ENCODE measurements around the gene RUNX1. TPM values are rescaled to one million over a fixed set of nuclear protein-coding genes. Genes with fewer than 3 reads are reported as not detected.

The RUNX1 gene
- polyA plus RNA-seq, 6 donors from 2014 or later, result 8.8 to 20.7 (median 14.6) TPM

DNA sequence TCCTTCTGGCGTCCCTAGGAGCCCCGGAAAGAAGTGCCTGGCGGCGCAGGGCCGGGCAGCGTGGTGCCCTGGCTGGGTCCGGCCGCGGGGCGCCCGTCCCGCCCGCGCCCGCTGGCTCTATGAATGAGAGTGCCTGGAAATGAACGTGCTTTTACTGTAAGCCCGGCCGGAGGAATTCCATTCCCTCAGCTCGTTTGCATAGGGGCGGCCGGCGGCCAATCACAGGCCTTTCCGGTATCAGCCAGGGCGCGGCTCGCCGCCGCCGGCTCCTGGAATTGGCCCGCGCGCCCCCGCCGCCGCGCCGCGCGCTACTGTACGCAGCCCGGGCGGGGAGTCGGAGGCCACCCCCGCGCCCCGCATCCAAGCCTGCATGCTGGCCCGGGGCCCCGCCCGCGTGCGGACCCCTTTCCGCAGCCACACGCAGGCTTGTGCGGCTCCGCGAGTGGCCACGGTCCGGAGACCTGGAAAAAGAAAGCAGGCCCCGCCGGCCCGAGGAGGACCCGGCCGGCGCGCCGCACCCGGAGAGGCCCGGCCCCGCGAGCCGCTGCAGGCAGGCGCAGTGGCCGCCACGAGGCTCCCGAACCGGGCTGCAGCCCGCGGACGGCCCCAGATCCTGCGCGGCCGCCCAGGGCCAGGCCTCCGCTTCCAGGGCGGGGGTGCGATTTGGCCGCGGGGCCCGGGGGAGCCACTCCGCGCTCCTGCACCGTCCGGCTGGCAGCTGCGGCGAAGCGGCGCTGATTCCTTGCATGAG is 160.4 kb downstream of the RUNX1 start:
- peak overlapping the region; percentile 91 to 99 (median 94) for H3K4me3 Mint-ChIP-seq
- H3K4me1 Mint-ChIP-seq, result peaks cover 17 to 51% (median 42%) of the 10 kb centered on the region in 3 donors
- no peaks in the 10 kb centered on the region for H3K9me3 Mint-ChIP-seq

DNA sequence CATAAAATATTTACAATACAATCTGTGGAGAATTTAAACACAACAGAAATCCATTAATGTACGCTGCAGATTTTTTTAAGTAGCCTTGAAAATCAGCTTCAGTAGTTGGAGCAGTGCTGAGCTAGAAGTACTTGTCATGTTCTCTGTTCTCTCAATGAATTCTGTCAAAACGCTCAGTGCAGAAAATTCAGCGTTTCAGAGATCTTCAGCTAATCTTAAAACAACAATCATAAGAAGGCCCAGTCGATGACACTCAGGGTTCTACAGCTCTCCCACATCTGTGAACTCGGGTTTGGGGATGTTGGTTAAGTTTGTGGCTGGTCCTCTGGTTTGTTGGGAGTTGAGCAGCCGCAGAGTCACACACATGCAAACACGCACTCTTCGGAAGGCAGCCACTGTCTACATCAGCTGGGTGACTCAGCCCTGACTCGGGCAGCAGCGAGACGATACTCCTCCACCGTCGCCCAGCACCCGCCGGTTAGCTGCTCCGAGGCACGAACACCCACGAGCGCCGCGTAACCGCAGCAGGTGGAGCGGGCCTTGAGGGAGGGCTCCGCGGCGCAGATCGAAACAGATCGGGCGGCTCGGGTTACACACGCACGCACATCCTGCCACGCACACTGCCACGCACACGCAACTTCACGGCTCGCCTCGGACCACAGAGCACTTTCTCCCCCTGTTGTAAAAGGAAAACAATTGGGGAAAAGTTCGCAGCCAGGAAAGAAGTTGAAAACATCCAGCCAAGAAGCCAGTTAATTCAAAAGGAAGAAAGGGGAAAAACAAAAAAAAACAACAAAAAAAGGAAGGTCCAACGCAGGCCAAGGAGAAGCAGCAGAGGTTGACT is 161.2 kb downstream of the RUNX1 start:
- peak overlapping the region; percentile 91 to 99 (median 94) for H3K4me3 Mint-ChIP-seq
- peaks cover 0 to 6% of the 10 kb centered on the region in 2 donors for H3K36me3 Mint-ChIP-seq
- DNase-seq, result peak; percentile 84
- peak; percentile 53 to 63 for ATAC-seq (ENCODE audit: low read depth in 2 of 2)
- H3K27me3 Mint-ChIP-seq, result no peaks in the 10 kb centered on the region
- H3K27ac Mint-ChIP-seq, result peak overlapping the region; percentile 97 to 100 (median 99)
- no peaks in the 10 kb centered on the region for H3K9me3 Mint-ChIP-seq
- peaks cover 23 to 58% (median 49%) of the 10 kb centered on the region in 3 donors for H3K4me1 Mint-ChIP-seq

More for the DNA sequence above, 160.4 kb downstream of the RUNX1 start:
- Mint-ChIP-seq H3K27ac (peak overlapping the region; percentile 97 to 100 (median 99)), H3K36me3 (peaks cover 0 to 6% of the 10 kb centered on the region in 2 donors), H3K27me3 (no peaks in the 10 kb centered on the region)
- ATAC-seq (ENCODE audit: low read depth in 2 of 2) (peak; percentile 30 to 39), DNase-seq (peak; percentile 68)

DNA sequence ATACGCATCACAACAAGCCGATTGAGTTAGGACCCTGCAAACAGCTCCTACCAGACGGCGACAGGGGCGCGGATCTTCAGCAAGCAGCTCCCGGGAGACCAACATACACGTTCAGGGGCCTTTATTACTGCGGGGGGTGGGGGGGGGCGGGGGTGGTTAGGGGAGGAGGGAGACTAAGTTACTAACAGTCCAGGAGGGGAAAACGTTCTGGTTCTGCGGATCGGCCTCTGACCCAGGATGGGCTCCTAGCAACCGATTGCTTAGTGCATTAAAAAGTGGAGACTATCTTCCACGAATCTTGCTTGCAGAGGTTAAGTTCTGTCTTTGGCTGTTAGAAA is 162.0 kb downstream of the RUNX1 start:
- ATAC-seq (ENCODE audit: low read depth in 2 of 2), result no peak
- Mint-ChIP-seq H3K36me3 (peaks cover 0 to 6% of the 10 kb centered on the region in 2 donors), H3K27me3 (no peaks in the 10 kb centered on the region), H3K27ac (peak overlapping the region; percentile 39 to 97 (median 62)), H3K4me1 (peaks cover 31 to 64% (median 58%) of the 10 kb centered on the region in 3 donors), H3K4me3 (peak overlapping the region; percentile 61 to 99 (median 92)), H3K9me3 (no peaks in the 10 kb centered on the region)
- DNase-seq, result no peak

DNA sequence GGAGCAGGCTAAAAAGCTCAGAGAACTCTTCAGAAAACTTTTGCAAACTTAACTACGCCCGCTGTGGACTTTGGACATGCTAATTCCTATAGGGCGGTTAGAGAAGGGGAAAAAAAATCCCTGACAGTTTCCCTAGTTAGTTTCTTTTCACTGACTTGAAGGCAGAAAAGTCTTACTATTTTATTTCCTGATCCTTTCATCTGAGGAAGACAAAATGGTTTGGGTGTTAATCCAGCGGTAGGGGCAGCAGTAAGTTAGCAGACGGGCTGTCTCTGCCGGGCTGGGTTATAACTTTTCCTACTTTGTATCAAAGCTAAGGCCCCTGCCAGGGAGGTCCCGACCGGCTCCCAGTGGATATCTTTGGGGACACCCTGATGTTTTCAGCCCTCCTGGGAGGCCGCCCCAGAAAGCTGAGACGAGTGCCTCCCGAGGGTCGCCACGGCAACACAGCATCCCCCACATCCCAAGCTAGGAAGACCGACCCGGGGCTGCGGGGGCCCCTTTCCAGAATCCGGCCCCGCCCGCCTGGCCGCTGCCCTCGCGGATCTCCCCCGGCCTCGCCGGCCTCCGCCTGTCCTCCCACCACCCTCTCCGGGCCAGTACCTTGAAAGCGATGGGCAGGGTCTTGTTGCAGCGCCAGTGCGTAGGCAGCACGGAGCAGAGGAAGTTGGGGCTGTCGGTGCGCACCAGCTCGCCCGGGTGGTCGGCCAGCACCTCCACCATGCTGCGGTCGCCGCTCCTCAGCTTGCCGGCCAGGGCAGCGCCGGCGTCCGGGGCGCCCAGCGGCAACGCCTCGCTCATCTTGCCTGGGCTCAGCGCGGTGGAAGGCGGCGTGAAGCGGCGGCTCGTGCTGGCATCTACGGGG is 162.6 kb downstream of the RUNX1 start:
- peaks cover 34 to 67% (median 61%) of the 10 kb centered on the region in 3 donors for H3K4me1 Mint-ChIP-seq
- H3K9me3 Mint-ChIP-seq, result no peaks in the 10 kb centered on the region
- H3K27ac Mint-ChIP-seq, result peak overlapping the region; percentile 67 to 97 (median 80)
- H3K4me3 Mint-ChIP-seq, result peak overlapping the region; percentile 77 to 99 (median 92)
- peaks cover 0 to 6% of the 10 kb centered on the region in 2 donors for H3K36me3 Mint-ChIP-seq
- DNase-seq, result peak; percentile 45
- no peak for ATAC-seq (ENCODE audit: low read depth in 2 of 2)
- no peaks in the 10 kb centered on the region for H3K27me3 Mint-ChIP-seq

GRCh38 chr21:34885626-34886239 is 163.4 kb downstream of the RUNX1 start:
- Mint-ChIP-seq H3K9me3 (no peaks in the 10 kb centered on the region), H3K36me3 (peaks cover 0 to 6% of the 10 kb centered on the region in 2 donors), H3K27me3 (no peaks in the 10 kb centered on the region), H3K4me1 (peaks cover 34 to 63% (median 54%) of the 10 kb centered on the region in 3 donors), H3K4me3 (peak overlapping the region; percentile 77 to 99 (median 92)), H3K27ac (peak overlapping the region; percentile 54 to 97 (median 80))
- DNase-seq, result no peak
- ATAC-seq (ENCODE audit: low read depth in 2 of 2), result no peak

DNA sequence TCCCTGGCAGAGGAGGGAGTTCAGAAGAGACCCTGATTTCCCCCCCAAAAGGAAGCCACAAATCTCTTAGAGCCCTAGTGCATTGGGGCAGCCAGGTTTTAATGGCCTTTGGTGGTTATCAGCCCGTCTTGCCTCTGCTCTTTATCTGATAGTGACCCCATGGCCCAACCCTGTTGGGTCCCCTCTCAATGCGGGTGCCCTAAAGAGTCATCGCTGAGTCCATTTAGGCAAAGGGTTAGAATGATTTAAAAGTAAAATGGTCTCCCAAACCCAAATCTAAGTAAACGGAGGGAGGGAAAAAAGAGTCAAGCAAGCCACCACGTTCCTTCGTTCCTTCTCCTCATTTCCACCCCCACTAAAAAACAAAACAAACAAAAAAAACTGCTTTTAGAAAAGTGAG is 164.0 kb downstream of the RUNX1 start:
- no peaks in the 10 kb centered on the region for H3K9me3 Mint-ChIP-seq
- no peaks in the 10 kb centered on the region for H3K27me3 Mint-ChIP-seq
- peak overlapping the region in 4 of 6 donors; percentile 24 to 97 (median 75) for H3K27ac Mint-ChIP-seq
- peaks cover 34 to 63% (median 52%) of the 10 kb centered on the region in 3 donors for H3K4me1 Mint-ChIP-seq
- peak overlapping the region in 5 of 8 donors; percentile 71 to 99 (median 91) for H3K4me3 Mint-ChIP-seq
- no peak for DNase-seq
- no peak for ATAC-seq (ENCODE audit: low read depth in 2 of 2)
- peaks cover 0 to 6% of the 10 kb centered on the region in 2 donors for H3K36me3 Mint-ChIP-seq

- Mint-ChIP-seq H3K4me1 (peaks cover 34 to 63% (median 52%) of the 10 kb centered on the region in 3 donors), H3K27ac (peak overlapping the region in 2 of 6 donors; percentile 35 to 36), H3K9me3 (no peaks in the 10 kb centered on the region), H3K36me3 (peaks cover 0 to 12% of the 10 kb centered on the region in 2 donors), H3K4me3 (peak overlapping the region in 2 of 8 donors; percentile 20 to 59), H3K27me3 (no peaks in the 10 kb centered on the region)
- ATAC-seq (ENCODE audit: low read depth in 2 of 2) (no peak), DNase-seq (no peak)
These were observed 164.7 kb downstream of the RUNX1 start for GRCh38 chr21:34884346-34884929.

GRCh38 chr21:34883491-34884271 is 165.4 kb downstream of the RUNX1 start:
- H3K4me1 Mint-ChIP-seq, result peaks cover 34 to 63% (median 52%) of the 10 kb centered on the region in 3 donors
- peak overlapping the region; percentile 20 to 79 (median 42) for H3K27ac Mint-ChIP-seq
- H3K36me3 Mint-ChIP-seq, result peaks cover 0 to 13% of the 10 kb centered on the region in 2 donors
- no peaks in the 10 kb centered on the region for H3K9me3 Mint-ChIP-seq
- no peaks in the 10 kb centered on the region for H3K27me3 Mint-ChIP-seq
- ATAC-seq (ENCODE audit: low read depth in 2 of 2) (no peak), DNase-seq (no peak)
- peak overlapping the region in 7 of 8 donors; percentile 0 to 59 (median 49) for H3K4me3 Mint-ChIP-seq

GRCh38 chr21:34882719-34883131 is 166.4 kb downstream of the RUNX1 start:
- ATAC-seq (ENCODE audit: low read depth in 2 of 2), result peak; percentile 92 to 93
- peak overlapping the region; percentile 0 to 56 (median 22) for H3K4me3 Mint-ChIP-seq

DNA sequence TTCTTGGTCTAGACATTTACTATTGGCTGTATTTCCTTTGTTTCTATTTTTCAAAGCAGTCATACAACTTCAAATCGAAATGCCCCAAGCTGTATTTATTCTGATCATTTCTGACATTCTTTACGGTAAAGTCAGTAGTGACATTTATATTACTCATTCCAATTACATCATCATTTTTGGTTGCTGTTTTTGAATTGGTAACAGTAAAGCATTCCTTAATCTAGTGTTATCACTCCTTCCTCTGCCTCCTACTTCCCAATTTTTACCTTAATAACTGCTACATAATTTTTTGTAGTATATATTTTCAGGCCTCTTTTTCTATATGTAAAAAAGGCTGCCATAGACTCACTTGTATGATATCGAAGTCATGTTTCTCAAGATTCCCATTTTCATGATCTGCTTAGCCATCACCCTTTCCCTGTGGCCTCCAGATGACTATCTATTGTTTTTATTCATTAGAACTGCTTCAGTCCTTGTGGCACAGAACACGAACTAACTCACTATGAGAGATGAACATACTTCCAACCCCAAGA is 167.2 kb downstream of the RUNX1 start:
- ATAC-seq (ENCODE audit: low read depth in 2 of 2) (no peak), DNase-seq (no peak)
- H3K4me1 Mint-ChIP-seq, result peaks cover 23 to 49% (median 36%) of the 10 kb centered on the region in 3 donors
- peaks cover 11 to 17% of the 10 kb centered on the region in 2 donors for H3K36me3 Mint-ChIP-seq
- no peaks in the 10 kb centered on the region for H3K9me3 Mint-ChIP-seq
- H3K4me3 Mint-ChIP-seq, result peak overlapping the region in 1 of 8 donors; percentile 20
- H3K27me3 Mint-ChIP-seq, result no peaks in the 10 kb centered on the region
- H3K27ac Mint-ChIP-seq, result peak overlapping the region in 4 of 6 donors; percentile 20 to 53 (median 34)

More at GRCh38 chr21:34882719-34883131, 166.4 kb downstream of the RUNX1 start:
- peaks cover 26 to 56% (median 45%) of the 10 kb centered on the region in 3 donors for H3K4me1 Mint-ChIP-seq
- peaks cover 9 to 17% of the 10 kb centered on the region in 2 donors for H3K36me3 Mint-ChIP-seq
- peak; percentile 64 for DNase-seq
- H3K9me3 Mint-ChIP-seq, result no peaks in the 10 kb centered on the region
- no peaks in the 10 kb centered on the region for H3K27me3 Mint-ChIP-seq
- peak overlapping the region in 5 of 6 donors; percentile 2 to 35 (median 20) for H3K27ac Mint-ChIP-seq

GRCh38 chr21:34881421-34881820 is 167.7 kb downstream of the RUNX1 start:
- Mint-ChIP-seq H3K27me3 (no peaks in the 10 kb centered on the region), H3K4me1 (peaks cover 20 to 48% (median 34%) of the 10 kb centered on the region in 3 donors), H3K36me3 (peaks cover 11 to 17% of the 10 kb centered on the region in 2 donors), H3K9me3 (no peaks in the 10 kb centered on the region), H3K27ac (peak overlapping the region in 1 of 6 donors; percentile 57), H3K4me3 (no peak overlapping the region)
- no peak for ATAC-seq (ENCODE audit: low read depth in 2 of 2)
- DNase-seq, result no peak

Data from naive B cell (primary cell).